ENCODE results near the gene FAM181A. TPM values are rescaled to one million over a fixed set of nuclear protein-coding genes. Genes with fewer than 3 reads are reported as not detected.

Gene FAM181A
- total and polyA plus RNA-seq, 2 donors (not counting 1 experiment from before 2014, with no cell fraction given): not detected

GRCh38 chr14:93957333-93957710 lies 30.2 kb downstream of the FAM181A start:
- no peaks in the 10 kb centered on the region for H3K27me3 Mint-ChIP-seq
- intact Hi-C loops (cut with micrococcal nuclease): loop anchor here (5.0 kb wide), 1 partner anchor 175 kb away; no protein-coding TSS in a partner anchor
- no peaks in the 10 kb centered on the region for H3K27me3 ChIP-seq (replicated peaks in 1 of 4; ENCODE audit: control extremely low read depth in 1 of 4, control insufficient read depth in 3 of 4, insufficient read depth in 4 of 4, low read length in 3 of 4)
- H4K20me1 ChIP-seq (ENCODE audit: control insufficient read depth, insufficient read depth, low read length, poor library complexity, severe bottlenecking): no peaks in the 10 kb centered on the region
- CTCF ChIA-PET: interaction anchor here (2.6 to 37.7 kb wide), 3 partner anchors 13 to 44 kb away, joined by 10 to 1036 read pairs (median 117); no protein-coding TSS in a partner anchor
- H3K79me2 ChIP-seq (ENCODE audit: control insufficient read depth, insufficient read depth, low read length): peaks cover 10% of the 10 kb centered on the region
- POLR2A ChIA-PET: interaction anchor here (0.9 kb wide), 1 partner anchor 10 kb away, joined by 3 read pairs; no protein-coding TSS in a partner anchor
- no peak overlapping the region for H3K27ac ChIP-seq (ENCODE audit: low read length in 2 of 2)
- H3K4me3 Mint-ChIP-seq: peak overlapping the region; percentile 37
- ATAC-seq (ENCODE audit: low read depth) (no peak), DNase-seq (peak; percentile 14)
- H3K4me1 Mint-ChIP-seq: peaks cover 85% of the 10 kb centered on the region
- WGBS (ENCODE audit: insufficient coverage): 73% methylated on average over 2 of the region's 7 CpGs
- H3K36me3 ChIP-seq (replicated peaks in 1 of 2; ENCODE audit: control extremely low read depth in 1 of 2, control insufficient read depth in 1 of 2, extremely low read depth in 1 of 2, insufficient read depth in 2 of 2, low read length in 1 of 2): no peaks in the 10 kb centered on the region
- H3K4me1 ChIP-seq (ENCODE audit: control insufficient read depth in 2 of 2, insufficient read depth in 2 of 2, low read length in 2 of 2): peaks cover 83 to 93% of the 10 kb centered on the region in 2 donors
- H3K9me3 ChIP-seq (ENCODE audit: control extremely low read depth in 1 of 3, control insufficient read depth in 2 of 3, insufficient read depth in 1 of 3, low read length in 2 of 3): no peaks in the 10 kb centered on the region
- H3K9me3 Mint-ChIP-seq (ENCODE audit: insufficient read depth): no peaks in the 10 kb centered on the region
- TF ChIP-seq EZH2 (IDR thresholded peaks at IDR 0.05; ENCODE audit: borderline replicate concordance, insufficient read depth, low read depth, low read length, poor library complexity, severe bottlenecking) (no peak), CTCF (IDR thresholded peaks at IDR 0.05) (no peak)
- no peak overlapping the region for H3K9ac ChIP-seq (ENCODE audit: low read length)
- no peak overlapping the region for H3K4me3 ChIP-seq (ENCODE audit: control extremely low read depth in 1 of 5, extremely low read depth in 1 of 5, insufficient read depth in 1 of 5, low read depth in 2 of 5, low read length in 4 of 5)
- peak overlapping the region; percentile 37 for H3K27ac Mint-ChIP-seq
- peak overlapping the region; percentile 89 for H3K4me2 ChIP-seq (replicated peaks; ENCODE audit: low read depth, low read length, poor library complexity, severe bottlenecking)
- no peak overlapping the region for H2AFZ ChIP-seq (ENCODE audit: insufficient read depth, low read depth, low read length, poor library complexity, severe bottlenecking)

- ATAC-seq (ENCODE audit: low read depth) (no peak), DNase-seq (no peak)
- Histone ChIP-seq H2AFZ (ENCODE audit: insufficient read depth, low read depth, low read length, poor library complexity, severe bottlenecking) (no peak overlapping the region), H3K79me2 (ENCODE audit: control insufficient read depth, insufficient read depth, low read length) (peaks cover 10% of the 10 kb centered on the region), H3K36me3 (replicated peaks in 1 of 2; ENCODE audit: control extremely low read depth in 1 of 2, control insufficient read depth in 1 of 2, extremely low read depth in 1 of 2, insufficient read depth in 2 of 2, low read length in 1 of 2) (no peaks in the 10 kb centered on the region), H3K4me1 (ENCODE audit: control insufficient read depth in 2 of 2, insufficient read depth in 2 of 2, low read length in 2 of 2) (peaks cover 89 to 97% of the 10 kb centered on the region in 2 donors), H4K20me1 (ENCODE audit: control insufficient read depth, insufficient read depth, low read length, poor library complexity, severe bottlenecking) (no peaks in the 10 kb centered on the region), H3K4me2 (replicated peaks; ENCODE audit: low read depth, low read length, poor library complexity, severe bottlenecking) (peak overlapping the region; percentile 72), H3K27ac (ENCODE audit: low read length in 2 of 2) (peak overlapping the region in 1 of 2 donors; percentile 75), H3K27me3 (replicated peaks in 1 of 4; ENCODE audit: control extremely low read depth in 1 of 4, control insufficient read depth in 3 of 4, insufficient read depth in 4 of 4, low read length in 3 of 4) (no peaks in the 10 kb centered on the region), H3K9ac (ENCODE audit: low read length) (no peak overlapping the region), H3K9me3 (ENCODE audit: control extremely low read depth in 1 of 3, control insufficient read depth in 2 of 3, insufficient read depth in 1 of 3, low read length in 2 of 3) (no peaks in the 10 kb centered on the region), H3K4me3 (ENCODE audit: control extremely low read depth in 1 of 5, extremely low read depth in 1 of 5, insufficient read depth in 1 of 5, low read depth in 2 of 5, low read length in 4 of 5) (no peak overlapping the region)
- TF ChIP-seq CTCF (IDR thresholded peaks at IDR 0.05): no peak
- no peak for TF ChIP-seq EZH2 (IDR thresholded peaks at IDR 0.05; ENCODE audit: borderline replicate concordance, insufficient read depth, low read depth, low read length, poor library complexity, severe bottlenecking)
- 94% methylated on average over 13 of the region's 16 CpGs for WGBS (ENCODE audit: insufficient coverage)
- Mint-ChIP-seq H3K27ac (no peak overlapping the region), H3K9me3 (ENCODE audit: insufficient read depth) (no peaks in the 10 kb centered on the region), H3K4me1 (peaks cover 86% of the 10 kb centered on the region), H3K27me3 (no peaks in the 10 kb centered on the region), H3K4me3 (no peak overlapping the region)
- ChIA-PET POLR2A (interaction anchor here (0.8 to 3.3 kb wide), 3 partner anchors 10 to 18 kb away, joined by 3 to 12 read pairs (median 3); no protein-coding TSS in a partner anchor), CTCF (interaction anchor here (1.0 to 37.7 kb wide), 4 partner anchors 12 to 43 kb away, joined by 6 to 1036 read pairs (median 64); no protein-coding TSS in a partner anchor)
- intact Hi-C loops (cut with micrococcal nuclease): loop anchor here (5.0 kb wide), 1 partner anchor 174 kb away; no protein-coding TSS in a partner anchor
Observed at GRCh38 chr14:93957751-93958566, 30.8 kb downstream of the FAM181A start.
